B cell (primary cell): ENCODE measurements around the gene POLE. TPM values are rescaled to one million over a fixed set of nuclear protein-coding genes. Genes with fewer than 3 reads are reported as not detected.

Source experiments
- ATAC-seq: fragments of 200-7000 bp; cut with Tn5 transposase; one replicate; pipeline ENCODE4 v1.10.0; 2021; ENCODE audit warnings: low read depth, mild to moderate bottlenecking, moderate number of reproducible peaks, moderate library complexity
- CTCF ChIA-PET: fragments of 350-600 bp; sonication (Branson Sonifier 250); formaldehyde crosslinking; loops from one replicate; lab custom pipeline; 2021; ENCODE audit warnings: antibody characterized with exemption, inconsistent platforms; lab: Charles Lee
- POLR2A ChIA-PET: fragments of 350-600 bp; sonication (Branson Sonifier 250); formaldehyde crosslinking; loops from one replicate; lab custom pipeline; 2021; ENCODE audit warnings: antibody characterized with exemption; lab: Charles Lee
- DNase-seq: peaks from one replicate; pipeline ENCODE4 v3.0.0; 2013
- H2AFZ ChIP-seq: 2 replicates; pipeline ENCODE4 v1.6.1; 2012; ENCODE audit warnings: mild to moderate bottlenecking, low read depth, low read length; ENCODE audit not compliant: insufficient read depth, poor library complexity, severe bottlenecking
- H3K27ac ChIP-seq, 2 donors: 1 replicate in 1 of 2; 2 replicates in 1 of 2; pipeline ENCODE4 v1.5.1; 2012 to 2013; ENCODE audit warnings: low read length in 2 of 2, mild to moderate bottlenecking in 2 of 2, moderate library complexity in 1 of 2
- H3K27me3 ChIP-seq, 4 experiments: fragments of 200-600 bp in 1 of 4; sonication (generic) in 1 of 4; replicated peaks in 1 of 4; 1 replicate in 2 of 4; 2 replicates in 2 of 4; pipeline versions ENCODE4 v1.6.1 to v1.7.0; 2013 to 2016; ENCODE audit warnings: low read length in 3 of 4, mild to moderate bottlenecking in 2 of 4, mixed read lengths in 1 of 4, moderate library complexity in 1 of 4; ENCODE audit not compliant: insufficient read depth in 4 of 4, control insufficient read depth in 3 of 4; ENCODE audit errors: control extremely low read depth in 1 of 4
- H3K36me3 ChIP-seq, 2 experiments: replicated peaks in 1 of 2; 1 replicate in 1 of 2; 2 replicates in 1 of 2; pipeline versions ENCODE4 v1.6.1 to v1.7.1; 2013; ENCODE audit warnings: low read length in 1 of 2; ENCODE audit not compliant: insufficient read depth in 2 of 2, control insufficient read depth in 1 of 2; ENCODE audit errors: control extremely low read depth in 1 of 2, extremely low read depth in 1 of 2
- H3K4me1 ChIP-seq, 2 donors: fragments of 200-600 bp in 1 of 2; sonication (generic) in 1 of 2; 1 replicate in 1 of 2; 2 replicates in 1 of 2; pipeline versions ENCODE4 v1.5.1 to v1.6.1; 2013 to 2017; ENCODE audit warnings: low read length in 2 of 2; ENCODE audit not compliant: control insufficient read depth in 2 of 2, insufficient read depth in 2 of 2
- H3K4me2 ChIP-seq: replicated peaks from 2 replicates; pipeline ENCODE3; 2012; ENCODE audit warnings: mild to moderate bottlenecking, low read depth, low read length; ENCODE audit not compliant: poor library complexity, severe bottlenecking
- H3K4me3 ChIP-seq, 5 experiments: fragments of 200-600 bp in 1 of 5; sonication (generic) in 1 of 5; 1 replicate in 3 of 5; 2 replicates in 2 of 5; pipeline versions ENCODE4 v1.5.1 to v1.7.0; 2011 to 2016; ENCODE audit warnings: low read length in 4 of 5, mild to moderate bottlenecking in 4 of 5, low read depth in 2 of 5, control low read depth in 1 of 5, moderate library complexity in 1 of 5; ENCODE audit not compliant: insufficient read depth in 1 of 5; ENCODE audit errors: control extremely low read depth in 1 of 5, extremely low read depth in 1 of 5
- H3K79me2 ChIP-seq: fragments of 200-600 bp; sonication (generic); one replicate; pipeline ENCODE4 v1.6.0; 2016; ENCODE audit warnings: low read length; ENCODE audit not compliant: control insufficient read depth, insufficient read depth
- H3K9ac ChIP-seq: fragments of 200-600 bp; sonication (generic); 2 replicates; pipeline ENCODE4 v1.6.1; 2017; ENCODE audit warnings: mild to moderate bottlenecking, low read length, moderate library complexity
- H3K9me3 ChIP-seq, 3 donors: one replicate each; pipeline versions ENCODE4 v1.6.1 to v1.7.1; 2013; ENCODE audit warnings: low read length in 2 of 3; ENCODE audit not compliant: control insufficient read depth in 2 of 3, insufficient read depth in 1 of 3; ENCODE audit errors: control extremely low read depth in 1 of 3
- H4K20me1 ChIP-seq: 2 replicates; pipeline ENCODE4 v1.6.0; 2012; ENCODE audit warnings: mild to moderate bottlenecking, low read length; ENCODE audit not compliant: insufficient read depth, control insufficient read depth, poor library complexity, severe bottlenecking
- H3K27ac Mint-ChIP-seq: one replicate; pipeline ENCODE4 v1.8.0; 2021; ENCODE audit warnings: mixed read lengths
- H3K27me3 Mint-ChIP-seq: one replicate; pipeline ENCODE4 v1.8.0; 2021; ENCODE audit warnings: mixed read lengths
- H3K4me1 Mint-ChIP-seq: one replicate; pipeline ENCODE4 v1.8.0; 2021; ENCODE audit warnings: mixed read lengths
- H3K4me3 Mint-ChIP-seq: one replicate; pipeline ENCODE4 v1.8.0; 2021; ENCODE audit warnings: mixed read lengths
- H3K9me3 Mint-ChIP-seq: one replicate; pipeline ENCODE4 v1.8.0; 2022; ENCODE audit warnings: mixed read lengths; ENCODE audit not compliant: insufficient read depth
- EZH2 ChIP-seq: IDR thresholded peaks from 2 replicates; pipeline ENCODE4 v1.6.1; 2012; ENCODE audit warnings: borderline replicate concordance, low read depth, mild to moderate bottlenecking, moderate library complexity, low read length; ENCODE audit not compliant: insufficient read depth, poor library complexity, severe bottlenecking
- WGBS: methylation state at CpG from one replicate; pipeline ENCODE4 v1.1.5; 2013; ENCODE audit warnings: missing lambda C conversion rate; ENCODE audit not compliant: insufficient coverage; 5-methylcytosine and 5-hydroxymethylcytosine counted together
- intact Hi-C: fragments of 100-400 bp; cut with micrococcal nuclease; formaldehyde crosslinking; loops from one replicate; pipeline ENCODE4 v1.10.0; 2022
- polyA plus RNA-seq: library from polyadenylated mRNA; depleted of rRNA; stranded (reverse); fragments of >200 nt; gene quantifications from 2 replicates; pipeline ENCODE4 v1.2.3, GENCODE V29; 2012
- total RNA-seq, 2 donors: library from RNA; stranded (reverse); fragments of 120-200 nt in 1 of 2; gene quantifications; 1 replicate in 1 of 2; 2 replicates in 1 of 2; pipeline versions ENCODE4 v1.2.3 to v1.2.4, GENCODE V29; 2013 to 2022
- TF ChIP-seq, protein P1 (sequence below): fragments of 200-600 bp; IDR thresholded peaks from one replicate; pipeline ENCODE4 v1.8.0; 2022; ENCODE audit warnings: antibody characterized with exemption, mild to moderate bottlenecking

The POLE gene
- total and polyA plus RNA-seq, 2 donors (not counting 1 experiment from before 2014, with no cell fraction given), result 32.0 to 62.0 TPM

DNA sequence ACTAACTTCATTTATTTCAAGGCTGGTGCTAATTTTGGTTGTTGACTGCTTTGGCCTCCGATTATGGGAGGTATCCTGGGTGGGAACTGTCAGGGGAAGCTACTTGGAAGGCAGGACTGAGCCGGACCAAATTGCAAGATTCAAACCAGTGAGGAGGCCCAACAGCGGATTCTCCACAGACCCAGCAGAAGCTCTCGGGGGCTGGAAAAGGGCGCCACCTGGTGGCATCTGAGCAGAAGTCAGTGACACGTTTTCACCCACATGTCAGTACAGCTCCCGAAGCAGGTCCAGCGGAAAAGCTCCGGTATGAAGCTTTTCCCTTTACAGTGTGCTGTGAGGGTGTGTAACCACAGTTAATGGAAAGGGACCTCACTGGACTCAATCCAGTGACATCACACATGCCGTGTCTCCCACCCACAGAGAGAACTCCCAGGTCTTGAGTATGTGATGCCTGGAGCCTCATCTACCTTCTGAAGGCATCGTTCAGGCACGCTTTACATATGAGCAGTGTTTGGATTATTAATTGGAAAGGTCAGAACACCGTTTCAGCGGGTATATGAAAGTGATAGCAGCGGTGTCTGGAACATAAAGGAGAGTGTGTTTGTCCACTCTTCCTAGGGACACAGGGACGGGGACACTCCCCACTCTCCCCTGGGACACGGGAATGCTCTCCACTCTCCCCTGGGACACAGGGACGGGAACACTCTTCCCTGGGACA, 72.1 kb downstream of the POLE start:
- Mint-ChIP-seq H3K4me3 (peak overlapping the region; percentile 16), H3K27me3 (peaks cover 41% of the 10 kb centered on the region), H3K9me3 (no peaks in the 10 kb centered on the region), H3K4me1 (peaks cover 16% of the 10 kb centered on the region), H3K27ac (peak overlapping the region; percentile 32)
- no peak overlapping the region for H3K27ac ChIP-seq
- no peaks in the 10 kb centered on the region for H4K20me1 ChIP-seq
- no peak overlapping the region for H2AFZ ChIP-seq
- WGBS, result 29% methylated on average over 9 of the region's 18 CpGs
- H3K4me1 ChIP-seq, result peaks cover 14 to 19% of the 10 kb centered on the region in 2 donors
- intact Hi-C loops, result loop anchor here (1.0 kb wide), 2 partner anchors 15 to 200 kb away; no protein-coding TSS in a partner anchor
- ChIA-PET POLR2A (interaction anchor here (0.9 kb wide), 1 partner anchor 461 kb away, joined by 3 read pairs; no protein-coding TSS in a partner anchor), CTCF (interaction anchor here (0.6 to 5.8 kb wide), 22 partner anchors 11 to 472 kb away, joined by 3 to 73 read pairs (median 4); no protein-coding TSS in a partner anchor)
- peak; percentile 84 for ATAC-seq
- TF ChIP-seq, protein P1, sequence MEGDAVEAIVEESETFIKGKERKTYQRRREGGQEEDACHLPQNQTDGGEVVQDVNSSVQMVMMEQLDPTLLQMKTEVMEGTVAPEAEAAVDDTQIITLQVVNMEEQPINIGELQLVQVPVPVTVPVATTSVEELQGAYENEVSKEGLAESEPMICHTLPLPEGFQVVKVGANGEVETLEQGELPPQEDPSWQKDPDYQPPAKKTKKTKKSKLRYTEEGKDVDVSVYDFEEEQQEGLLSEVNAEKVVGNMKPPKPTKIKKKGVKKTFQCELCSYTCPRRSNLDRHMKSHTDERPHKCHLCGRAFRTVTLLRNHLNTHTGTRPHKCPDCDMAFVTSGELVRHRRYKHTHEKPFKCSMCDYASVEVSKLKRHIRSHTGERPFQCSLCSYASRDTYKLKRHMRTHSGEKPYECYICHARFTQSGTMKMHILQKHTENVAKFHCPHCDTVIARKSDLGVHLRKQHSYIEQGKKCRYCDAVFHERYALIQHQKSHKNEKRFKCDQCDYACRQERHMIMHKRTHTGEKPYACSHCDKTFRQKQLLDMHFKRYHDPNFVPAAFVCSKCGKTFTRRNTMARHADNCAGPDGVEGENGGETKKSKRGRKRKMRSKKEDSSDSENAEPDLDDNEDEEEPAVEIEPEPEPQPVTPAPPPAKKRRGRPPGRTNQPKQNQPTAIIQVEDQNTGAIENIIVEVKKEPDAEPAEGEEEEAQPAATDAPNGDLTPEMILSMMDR, result peak; percentile 89
- no peak for TF ChIP-seq EZH2
- H3K4me3 ChIP-seq, result no peak overlapping the region
- no peaks in the 10 kb centered on the region for H3K79me2 ChIP-seq
- no peaks in the 10 kb centered on the region for H3K36me3 ChIP-seq
- no peak overlapping the region for H3K9ac ChIP-seq
- peaks cover 0 to 53% (median 33%) of the 10 kb centered on the region in 4 experiments for H3K27me3 ChIP-seq
- no peak overlapping the region for H3K4me2 ChIP-seq
- peak; percentile 86 for DNase-seq
- peaks cover 6 to 39% (median 19%) of the 10 kb centered on the region in 3 donors for H3K9me3 ChIP-seq

- Histone ChIP-seq H3K9ac (no peak overlapping the region), H3K4me3 (no peak overlapping the region), H3K36me3 (no peaks in the 10 kb centered on the region), H4K20me1 (no peaks in the 10 kb centered on the region), H3K27ac (no peak overlapping the region), H3K4me2 (no peak overlapping the region), H3K4me1 (peaks cover 16 to 22% of the 10 kb centered on the region in 2 donors), H2AFZ (no peak overlapping the region), H3K9me3 (peaks cover 6 to 39% (median 19%) of the 10 kb centered on the region in 3 donors), H3K27me3 (peaks cover 0 to 56% (median 37%) of the 10 kb centered on the region in 4 experiments), H3K79me2 (no peaks in the 10 kb centered on the region)
- CTCF ChIA-PET, result interaction anchor here (0.7 to 5.8 kb wide), 11 partner anchors 11 to 471 kb away, joined by 3 to 73 read pairs (median 4); no protein-coding TSS in a partner anchor
- TF ChIP-seq, protein P1, result no peak
- no peak for TF ChIP-seq EZH2
- Mint-ChIP-seq H3K4me3 (no peak overlapping the region), H3K9me3 (no peaks in the 10 kb centered on the region), H3K27ac (no peak overlapping the region), H3K4me1 (peaks cover 16% of the 10 kb centered on the region), H3K27me3 (peaks cover 48% of the 10 kb centered on the region)
- no peak for DNase-seq
- intact Hi-C loops, result no loop called here
- 86% methylated on average over 5 of the region's 5 CpGs for WGBS
- no peak for ATAC-seq
- POLR2A ChIA-PET, result no interaction called here
These were observed 73.1 kb downstream of the POLE start for GRCh38 chr12:132614029-132614428.
